ENCODE data around the gene MYO1D.

DNA sequence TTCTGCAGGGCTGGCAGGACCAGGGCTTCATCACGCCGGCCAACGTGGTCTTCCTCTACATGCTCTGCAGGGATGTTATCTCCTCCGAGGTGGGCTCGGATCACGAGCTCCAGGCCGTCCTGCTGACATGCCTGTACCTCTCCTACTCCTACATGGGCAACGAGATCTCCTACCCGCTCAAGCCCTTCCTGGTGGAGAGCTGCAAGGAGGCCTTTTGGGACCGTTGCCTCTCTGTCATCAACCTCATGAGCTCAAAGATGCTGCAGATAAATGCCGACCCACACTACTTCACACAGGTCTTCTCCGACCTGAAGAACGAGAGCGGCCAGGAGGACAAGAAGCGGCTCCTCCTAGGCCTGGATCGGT is 388.8 kb downstream of the MYO1D start:
- TF ChIP-seq, protein P1, sequence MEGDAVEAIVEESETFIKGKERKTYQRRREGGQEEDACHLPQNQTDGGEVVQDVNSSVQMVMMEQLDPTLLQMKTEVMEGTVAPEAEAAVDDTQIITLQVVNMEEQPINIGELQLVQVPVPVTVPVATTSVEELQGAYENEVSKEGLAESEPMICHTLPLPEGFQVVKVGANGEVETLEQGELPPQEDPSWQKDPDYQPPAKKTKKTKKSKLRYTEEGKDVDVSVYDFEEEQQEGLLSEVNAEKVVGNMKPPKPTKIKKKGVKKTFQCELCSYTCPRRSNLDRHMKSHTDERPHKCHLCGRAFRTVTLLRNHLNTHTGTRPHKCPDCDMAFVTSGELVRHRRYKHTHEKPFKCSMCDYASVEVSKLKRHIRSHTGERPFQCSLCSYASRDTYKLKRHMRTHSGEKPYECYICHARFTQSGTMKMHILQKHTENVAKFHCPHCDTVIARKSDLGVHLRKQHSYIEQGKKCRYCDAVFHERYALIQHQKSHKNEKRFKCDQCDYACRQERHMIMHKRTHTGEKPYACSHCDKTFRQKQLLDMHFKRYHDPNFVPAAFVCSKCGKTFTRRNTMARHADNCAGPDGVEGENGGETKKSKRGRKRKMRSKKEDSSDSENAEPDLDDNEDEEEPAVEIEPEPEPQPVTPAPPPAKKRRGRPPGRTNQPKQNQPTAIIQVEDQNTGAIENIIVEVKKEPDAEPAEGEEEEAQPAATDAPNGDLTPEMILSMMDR (conservative IDR thresholded peaks at IDR 0.05; ENCODE audit: low read depth, low read length) = no peak
- no peak for TF ChIP-seq EZH2 (IDR thresholded peaks at IDR 0.05; ENCODE audit: low read length, unreplicated experiment)
